Transverse colon (tissue), 4 donors: ENCODE results near the gene PLXDC2. TPM values are rescaled to one million over a fixed set of nuclear protein-coding genes. Genes with fewer than 3 reads are reported as not detected.

Source experiments
- DNase-seq: peaks from one replicate; pipeline ENCODE4 v3.0.0-alpha.2; 2019
- H3K27ac ChIP-seq, 4 donors: fragments of 200-600 bp; sonication (generic); 2 replicates each; pipeline ENCODE4 v1.5.1; 2016 to 2018; ENCODE audit warnings: inconsistent platforms in 4 of 4
- H3K27me3 ChIP-seq: fragments of 200-600 bp; sonication (generic); 2 replicates; pipeline ENCODE4 v1.5.1; 2017; ENCODE audit warnings: inconsistent platforms
- H3K36me3 ChIP-seq, 4 donors: fragments of 200-600 bp; sonication (generic); 2 replicates each; pipeline ENCODE4 v1.5.1; 2017 to 2019; ENCODE audit warnings: inconsistent platforms in 4 of 4
- H3K4me1 ChIP-seq, 4 donors: fragments of 200-600 bp; sonication (generic); 2 replicates each; pipeline ENCODE4 v1.5.1; 2017 to 2020; ENCODE audit warnings: inconsistent platforms in 4 of 4
- H3K4me3 ChIP-seq, 4 donors: fragments of 200-600 bp; sonication (generic); 1 replicate in 1 of 4; 2 replicates in 3 of 4; pipeline versions ENCODE4 v1.5.1 to v1.6.1; 2017 to 2019; ENCODE audit warnings: inconsistent platforms in 4 of 4
- H3K9me3 ChIP-seq, 2 donors: fragments of 200-600 bp; sonication (generic); 2 replicates each; pipeline ENCODE4 v1.5.1; 2017 to 2019; ENCODE audit warnings: inconsistent platforms in 2 of 2
- EP300 ChIP-seq: sonication (generic); formaldehyde crosslinking; IDR thresholded peaks from one replicate; pipeline ENCODE4 v1.6.1; 2017; ENCODE audit warnings: antibody characterized with exemption, low read depth
- POLR2A ChIP-seq: fragments of 450-650 bp; IDR thresholded peaks from one replicate; pipeline ENCODE4 v1.6.1; 2016; ENCODE audit warnings: antibody characterized with exemption, mild to moderate bottlenecking, moderate library complexity
- POLR2AphosphoS5 ChIP-seq, 3 donors: sonication (generic); formaldehyde crosslinking; IDR thresholded peaks; one replicate each; pipeline ENCODE4 v1.6.1; 2016; ENCODE audit warnings: antibody characterized with exemption in 3 of 3
- WGBS, 2 donors: methylation state at CpG; one replicate each; pipeline ENCODE4 v1.1.5; 2018; ENCODE audit warnings: low coverage in 1 of 2; 5-methylcytosine and 5-hydroxymethylcytosine counted together
- in situ Hi-C, 4 donors: fragments of 200-750 bp; cut with MboI; loops; one replicate each; pipeline versions ENCODE4 v1.15.0 to v1.15.1; 2017; ENCODE audit warnings: low sequenced_read_pairs in 3 of 4, low pct_ligation_motif_present in 1 of 4, low pct_unique_long_range_greater_than_20kb in 1 of 4
- intact Hi-C: fragments of 100-400 bp; cut with DNase I; formaldehyde crosslinking; loops from one replicate; pipeline ENCODE4 v1.15.1; 2023; ENCODE audit warnings: low total_unique reads
- total RNA-seq, 4 donors: library from RNA; depleted of rRNA; stranded (reverse); fragments of >200 nt; gene quantifications; one replicate each; pipeline ENCODE4 v1.1.0, GENCODE V29; 2016
- TF ChIP-seq, protein P1 (sequence below), 5 experiments: fragments of 200-600 bp in 3 of 5; fragments of 450-650 bp in 2 of 5; sonication (generic) in 3 of 5; IDR thresholded peaks; 1 replicate in 2 of 5; 2 replicates in 3 of 5; pipeline ENCODE4 v1.5.1; 2016 to 2017; ENCODE audit warnings: antibody characterized with exemption in 5 of 5, inconsistent platforms in 3 of 5, mild to moderate bottlenecking in 2 of 5, moderate library complexity in 1 of 5

The PLXDC2 gene
- total RNA-seq, 4 donors from 2014 or later = 12.0 to 32.2 (median 20.3) TPM

GRCh38 chr10:19809481-19809880 lies 6.8 kb upstream of the PLXDC2 start:
- Histone ChIP-seq H3K9me3 (no peaks in the 10 kb centered on the region), H3K36me3 (no peaks in the 10 kb centered on the region), H3K4me3 (no peak overlapping the region), H3K27me3 (no peaks in the 10 kb centered on the region), H3K27ac (no peak overlapping the region), H3K4me1 (peaks cover 0 to under 1% (median 0%) of the 10 kb centered on the region in 4 donors)
- intact Hi-C loops = no loop called here
- no peak for DNase-seq
- TF ChIP-seq POLR2A (no peak), EP300 (no peak), POLR2AphosphoS5 (IDR thresholded peaks at IDR 0.05) (no peak)
- TF ChIP-seq, protein P1, sequence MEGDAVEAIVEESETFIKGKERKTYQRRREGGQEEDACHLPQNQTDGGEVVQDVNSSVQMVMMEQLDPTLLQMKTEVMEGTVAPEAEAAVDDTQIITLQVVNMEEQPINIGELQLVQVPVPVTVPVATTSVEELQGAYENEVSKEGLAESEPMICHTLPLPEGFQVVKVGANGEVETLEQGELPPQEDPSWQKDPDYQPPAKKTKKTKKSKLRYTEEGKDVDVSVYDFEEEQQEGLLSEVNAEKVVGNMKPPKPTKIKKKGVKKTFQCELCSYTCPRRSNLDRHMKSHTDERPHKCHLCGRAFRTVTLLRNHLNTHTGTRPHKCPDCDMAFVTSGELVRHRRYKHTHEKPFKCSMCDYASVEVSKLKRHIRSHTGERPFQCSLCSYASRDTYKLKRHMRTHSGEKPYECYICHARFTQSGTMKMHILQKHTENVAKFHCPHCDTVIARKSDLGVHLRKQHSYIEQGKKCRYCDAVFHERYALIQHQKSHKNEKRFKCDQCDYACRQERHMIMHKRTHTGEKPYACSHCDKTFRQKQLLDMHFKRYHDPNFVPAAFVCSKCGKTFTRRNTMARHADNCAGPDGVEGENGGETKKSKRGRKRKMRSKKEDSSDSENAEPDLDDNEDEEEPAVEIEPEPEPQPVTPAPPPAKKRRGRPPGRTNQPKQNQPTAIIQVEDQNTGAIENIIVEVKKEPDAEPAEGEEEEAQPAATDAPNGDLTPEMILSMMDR (IDR thresholded peaks at IDR 0.05) = no peak
- WGBS, 2 donors = 81 to 88% methylated on average over 3 of the region's 3 CpGs
- in situ Hi-C loops = loop anchor here in 2 of 4 donors (25.0 kb wide), 1 partner anchor 953 kb away; no protein-coding TSS in a partner anchor

- 87 to 90% methylated on average over 1 of the region's 1 CpG for WGBS, 2 donors
- intact Hi-C loops (no loop called here), in situ Hi-C loops (loop anchor here in 3 of 4 donors (10.0 to 25.0 kb wide), 2 partner anchors 951 to 963 kb away; no protein-coding TSS in a partner anchor)
- Histone ChIP-seq H3K9me3 (no peaks in the 10 kb centered on the region), H3K36me3 (no peaks in the 10 kb centered on the region), H3K27me3 (no peaks in the 10 kb centered on the region), H3K4me1 (peaks cover 0 to 10% (median 4%) of the 10 kb centered on the region in 4 donors), H3K4me3 (no peak overlapping the region), H3K27ac (no peak overlapping the region)
- TF ChIP-seq POLR2AphosphoS5 (IDR thresholded peaks at IDR 0.05) = no peak
- TF ChIP-seq, protein P1 (IDR thresholded peaks at IDR 0.05) = peak; percentile 27 to 40 (median 37)
- no peak for DNase-seq
These were observed 4.7 kb upstream of the PLXDC2 start for GRCh38 chr10:19811540-19811939.

- 73 to 77% methylated on average over 3 of the region's 3 CpGs for WGBS, 2 donors
- Histone ChIP-seq H3K4me1 (peaks cover 0 to 13% (median 5%) of the 10 kb centered on the region in 4 donors), H3K9me3 (no peaks in the 10 kb centered on the region), H3K36me3 (no peaks in the 10 kb centered on the region), H3K27ac (no peak overlapping the region), H3K27me3 (no peaks in the 10 kb centered on the region), H3K4me3 (no peak overlapping the region)
- DNase-seq = no peak
- in situ Hi-C loops = loop anchor here in 3 of 4 donors (10.0 to 25.0 kb wide), 2 partner anchors 949 to 962 kb away; no protein-coding TSS in a partner anchor
- TF ChIP-seq POLR2AphosphoS5 (IDR thresholded peaks at IDR 0.05) (no peak), EP300 (no peak), POLR2A (no peak)
- TF ChIP-seq, protein P1 (IDR thresholded peaks at IDR 0.05) = no peak
- intact Hi-C loops = no loop called here
These were observed 3.3 kb upstream of the PLXDC2 start for GRCh38 chr10:19812976-19813375.

- no peak for TF ChIP-seq POLR2AphosphoS5 (IDR thresholded peaks at IDR 0.05)
- TF ChIP-seq, protein P1 (IDR thresholded peaks at IDR 0.05) = no peak
- TF ChIP-seq EP300 = no peak
- no peak for TF ChIP-seq POLR2A
- no peaks in the 10 kb centered on the region for H3K36me3 ChIP-seq
- 0 to 5% methylated on average over 7 to 27 of the region's 33 CpGs for WGBS, 2 donors
- H3K27ac ChIP-seq = peak overlapping the region; percentile 77 to 91 (median 88)
- peaks cover 0 to 29% (median 15%) of the 10 kb centered on the region in 4 donors for H3K4me1 ChIP-seq
- in situ Hi-C loops = loop anchor here in 3 of 4 donors (10.0 to 25.0 kb wide), 2 partner anchors 947 to 960 kb away; no protein-coding TSS in a partner anchor
- no peaks in the 10 kb centered on the region for H3K27me3 ChIP-seq
- no peak for DNase-seq
- intact Hi-C loops = no loop called here
- no peaks in the 10 kb centered on the region for H3K9me3 ChIP-seq
- peak overlapping the region; percentile 64 to 80 (median 76) for H3K4me3 ChIP-seq
These were observed 1.0 kb upstream of the PLXDC2 start for GRCh38 chr10:19815036-19815730.
